Stimulated activated CD4-positive, alpha-beta T cell treated with anti-CD3 and anti-CD28 coated beads, Interleukin-15, amount 100 ng/mL, for 48 hours (primary cell): ENCODE measurements around the gene NMRAL1.

Experiments
- DNase-seq, 2 donors: peaks; one replicate each; pipeline ENCODE4 v3.0.0-alpha.2; 2020; ENCODE audit warnings: low read depth in 2 of 2

Gene NMRAL1

DNA sequence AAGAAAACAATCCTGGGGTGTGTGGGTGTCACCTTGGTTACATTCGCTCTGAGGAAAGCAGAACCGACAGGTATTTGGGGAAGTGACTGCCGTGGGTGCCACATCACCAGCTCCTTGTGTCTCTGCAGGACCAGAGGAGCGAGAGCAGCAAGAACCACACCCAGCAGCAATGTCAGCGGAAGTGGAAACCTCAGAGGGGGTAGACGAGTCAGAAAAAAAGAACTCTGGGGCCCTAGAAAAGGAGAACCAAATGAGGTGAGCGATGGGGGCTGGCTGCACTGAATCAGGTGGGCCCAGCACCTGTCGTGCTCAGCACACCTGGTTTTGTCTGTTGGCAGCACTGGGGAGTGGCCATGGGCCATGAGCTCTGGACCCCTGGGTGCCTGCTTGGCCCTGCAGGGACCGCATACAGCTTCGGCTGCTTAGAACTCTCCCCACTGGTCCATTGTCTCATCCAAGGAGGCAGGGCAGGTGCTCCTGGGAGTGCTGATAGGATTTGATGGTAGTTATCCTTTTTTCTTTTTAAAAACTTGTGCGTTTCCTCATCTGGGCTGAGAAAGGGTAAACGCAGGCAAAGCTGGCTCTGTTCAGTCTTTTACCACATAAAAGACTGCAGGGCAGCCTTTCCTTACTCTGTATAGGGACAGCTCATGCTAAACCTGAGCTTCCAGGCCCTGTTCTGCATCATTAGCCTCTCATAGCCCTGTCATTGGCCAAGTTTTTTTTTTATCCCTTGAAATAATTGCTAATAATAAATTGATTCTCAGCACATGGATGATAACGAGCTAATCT is 31.1 kb upstream of the NMRAL1 start:
- peak; percentile 50 to 53 for DNase-seq

DNA sequence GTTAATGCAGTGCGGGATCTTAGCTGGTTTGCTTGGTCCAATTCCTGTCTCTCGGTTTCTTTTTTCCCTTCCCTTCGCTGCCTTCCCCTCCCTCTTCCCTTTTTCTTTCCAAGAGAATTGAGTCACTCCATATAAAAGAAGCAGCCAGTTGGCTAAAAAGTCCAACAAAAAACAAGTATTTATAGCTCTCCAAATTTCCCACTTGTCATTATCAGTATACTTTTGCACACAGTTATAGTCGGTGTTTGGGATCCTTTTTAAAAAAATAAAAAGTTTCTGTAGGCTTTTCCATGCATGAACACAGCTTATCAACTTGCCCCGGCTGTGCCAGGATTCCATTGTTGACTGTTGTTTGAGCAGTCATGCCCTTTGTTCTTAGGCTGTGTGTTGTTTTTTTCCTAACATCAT is 26.6 kb upstream of the NMRAL1 start:
- DNase-seq: no peak

DNA sequence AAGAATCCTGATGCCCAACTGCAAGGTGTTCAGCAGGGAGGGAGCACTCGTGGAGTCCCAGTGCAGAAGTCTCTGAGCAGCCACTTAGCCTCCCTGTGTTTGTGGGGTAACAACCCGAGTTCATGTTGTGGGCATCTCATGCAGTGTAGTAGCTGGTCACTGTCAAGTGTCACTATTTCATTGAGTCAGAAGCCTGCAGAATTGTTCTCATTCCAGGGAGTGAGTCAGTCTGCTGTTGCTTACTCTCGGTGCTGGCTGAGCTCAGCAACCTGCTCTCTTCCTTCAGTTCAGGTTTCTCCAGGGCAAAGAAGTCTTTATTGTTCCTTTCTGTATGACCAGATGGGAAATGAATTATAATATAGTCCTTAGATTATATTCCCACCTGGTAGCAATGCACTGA is 25.8 kb upstream of the NMRAL1 start:
- no peak for DNase-seq

DNA sequence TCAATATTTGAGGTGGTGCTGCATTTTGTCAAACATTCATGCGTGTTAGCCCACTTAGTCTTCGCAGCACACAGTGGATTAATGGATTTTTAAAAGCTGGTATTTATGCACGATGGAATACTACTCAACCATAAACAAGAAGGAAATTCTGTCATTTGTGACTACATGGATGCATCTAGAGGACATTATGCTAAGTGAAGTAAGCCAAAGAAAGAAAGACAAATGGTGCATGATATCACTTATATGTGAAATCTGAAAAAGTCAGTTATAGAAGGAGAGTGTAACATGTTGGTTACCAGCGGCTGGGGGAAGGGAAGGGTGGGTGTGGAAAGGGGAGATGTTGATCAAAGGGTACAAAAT is 24.8 kb upstream of the NMRAL1 start:
- no peak for DNase-seq

DNA sequence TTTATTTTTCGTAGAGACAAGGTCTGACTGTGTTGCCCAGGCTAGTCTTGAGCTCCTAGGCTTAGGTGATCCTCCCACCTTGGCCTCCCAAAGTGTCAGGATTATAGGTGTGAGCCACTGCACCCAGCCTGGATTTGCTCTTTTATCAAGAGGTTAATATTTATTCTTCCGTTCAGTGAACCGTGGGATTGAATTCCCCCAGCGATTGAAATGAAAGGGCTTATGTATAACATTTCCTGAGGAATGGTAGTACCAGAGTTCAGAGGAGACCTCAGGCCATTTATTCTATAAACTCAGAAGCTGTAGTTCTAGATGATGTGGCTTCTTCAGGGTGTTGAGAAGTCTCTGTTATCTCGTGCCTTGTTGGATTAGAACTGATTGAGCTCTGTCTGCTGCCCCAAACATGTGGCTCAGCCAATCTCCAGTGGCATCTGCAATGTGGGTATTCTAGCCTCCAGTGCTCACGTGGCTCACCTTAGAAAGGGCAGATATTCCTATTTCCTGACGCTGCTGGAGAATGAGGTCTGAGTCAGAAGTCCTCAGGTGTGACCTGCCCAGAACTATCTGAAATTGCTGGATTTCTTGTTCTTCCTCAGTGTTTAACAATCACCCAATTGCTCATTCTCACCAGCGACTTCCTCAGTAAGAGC is 24.2 kb upstream of the NMRAL1 start:
- DNase-seq: no peak

DNA sequence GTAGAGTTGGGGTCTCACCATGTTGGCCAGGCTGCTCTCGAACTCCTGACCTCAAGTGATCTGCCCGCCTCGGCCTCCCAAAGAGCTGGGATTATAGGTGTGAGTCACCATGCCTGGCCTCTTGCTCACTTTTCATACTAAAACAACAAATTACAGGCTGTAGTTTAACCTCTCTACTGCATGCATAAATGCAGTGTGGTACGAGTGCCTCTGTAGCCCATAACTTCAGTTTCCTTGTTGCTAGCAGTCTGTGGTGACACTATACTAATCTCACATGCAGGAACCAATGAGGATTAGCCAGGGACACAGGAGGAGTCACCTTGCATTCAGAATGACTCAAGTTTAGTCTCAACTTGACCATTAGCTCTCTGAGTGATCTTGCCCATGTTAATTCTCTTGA is 21.9 kb upstream of the NMRAL1 start:
- no peak for DNase-seq

DNA sequence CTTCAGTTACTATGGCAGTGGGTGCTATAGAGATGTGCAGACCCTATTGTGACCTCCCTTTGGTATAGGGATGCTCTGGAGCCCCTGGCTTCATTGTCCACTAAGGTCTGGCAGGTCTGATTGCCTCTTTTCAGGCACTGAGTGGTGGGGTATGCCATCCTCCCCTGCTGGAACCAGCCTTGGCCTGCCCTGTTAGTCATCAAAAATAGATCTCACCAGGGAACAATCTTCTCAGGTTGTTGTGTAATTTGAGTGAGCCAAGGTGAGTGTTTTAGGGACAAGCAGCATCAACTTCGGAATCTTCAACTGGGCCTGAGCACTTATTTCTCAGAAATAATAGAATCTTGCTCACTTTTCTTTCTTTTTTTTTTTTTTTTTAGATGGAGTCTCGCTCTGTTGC is 21.3 kb upstream of the NMRAL1 start:
- DNase-seq: no peak

DNA sequence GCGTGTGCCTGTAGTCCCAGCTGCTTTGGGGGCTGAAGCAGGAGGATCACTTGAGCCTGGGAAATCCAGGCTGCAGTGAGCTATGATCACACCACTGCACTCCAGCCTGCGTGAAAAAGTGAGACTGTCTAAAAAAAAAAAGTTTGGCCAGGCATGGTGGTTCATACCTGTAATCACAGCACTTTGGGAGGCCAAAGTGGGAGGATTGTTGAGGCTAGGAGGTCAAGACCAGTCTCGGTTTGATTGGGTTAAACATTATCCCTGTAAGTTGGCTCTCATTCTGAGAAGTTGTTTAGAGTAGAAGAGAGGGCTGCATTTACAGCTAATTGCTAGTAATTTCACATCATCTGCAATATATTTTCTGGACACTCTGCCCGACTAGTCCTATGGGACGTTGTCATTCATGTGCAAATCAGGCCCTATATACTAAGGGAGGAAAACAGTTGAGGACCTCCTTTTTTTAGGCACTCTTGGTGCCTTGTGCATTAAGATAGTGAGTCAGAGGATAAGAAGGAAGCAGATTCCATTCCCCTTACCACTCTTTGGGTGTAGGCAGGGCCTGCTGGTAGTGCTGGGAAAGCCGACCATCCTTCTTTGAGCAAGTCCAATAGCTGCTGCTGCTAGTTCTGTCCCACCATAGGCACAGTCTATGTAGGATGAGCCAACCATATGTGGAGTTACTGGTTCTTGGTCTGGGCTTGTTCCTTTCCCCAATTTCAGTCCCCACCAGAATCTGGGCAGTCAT is 20.5 kb upstream of the NMRAL1 start:
- DNase-seq: no peak

DNA sequence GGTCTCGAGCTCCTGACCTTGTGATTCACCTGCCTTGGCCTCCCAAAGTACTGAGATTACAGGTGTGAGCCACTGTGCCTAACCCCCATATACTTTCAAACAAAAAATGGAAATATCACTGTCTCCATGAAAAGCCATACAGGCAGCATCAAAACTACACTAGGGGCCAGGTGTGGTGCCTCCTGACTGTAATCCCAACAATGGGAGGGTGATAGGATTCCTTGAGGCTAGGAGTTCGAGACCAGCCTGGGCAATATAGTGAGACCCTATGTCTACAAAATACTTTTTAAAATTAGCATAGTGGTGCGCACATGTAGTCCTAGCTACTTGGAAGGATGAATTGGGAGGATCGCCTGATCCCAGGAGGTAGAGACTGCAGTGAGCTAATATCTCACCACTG is 17.5 kb upstream of the NMRAL1 start:
- no peak for DNase-seq

DNA sequence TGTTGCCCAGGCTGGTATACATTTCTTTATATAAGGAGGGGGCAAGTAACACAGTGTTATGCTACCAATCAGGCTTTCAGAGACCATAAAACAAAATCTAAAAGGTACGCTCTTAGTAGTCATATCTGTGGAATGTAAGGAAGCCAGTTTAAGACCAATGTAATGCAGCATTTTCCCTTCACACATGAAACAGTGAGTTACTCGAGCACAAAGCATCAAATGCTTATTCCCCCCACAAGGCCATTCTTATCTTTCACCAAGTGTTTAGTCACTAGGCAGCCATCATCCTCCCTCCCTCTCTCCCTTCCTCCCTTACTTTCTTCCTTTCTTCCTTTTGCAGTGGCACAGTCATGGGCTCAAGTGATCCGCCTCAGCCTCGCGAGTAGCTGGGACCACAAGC is 14.6 kb upstream of the NMRAL1 start:
- DNase-seq: no peak

DNA sequence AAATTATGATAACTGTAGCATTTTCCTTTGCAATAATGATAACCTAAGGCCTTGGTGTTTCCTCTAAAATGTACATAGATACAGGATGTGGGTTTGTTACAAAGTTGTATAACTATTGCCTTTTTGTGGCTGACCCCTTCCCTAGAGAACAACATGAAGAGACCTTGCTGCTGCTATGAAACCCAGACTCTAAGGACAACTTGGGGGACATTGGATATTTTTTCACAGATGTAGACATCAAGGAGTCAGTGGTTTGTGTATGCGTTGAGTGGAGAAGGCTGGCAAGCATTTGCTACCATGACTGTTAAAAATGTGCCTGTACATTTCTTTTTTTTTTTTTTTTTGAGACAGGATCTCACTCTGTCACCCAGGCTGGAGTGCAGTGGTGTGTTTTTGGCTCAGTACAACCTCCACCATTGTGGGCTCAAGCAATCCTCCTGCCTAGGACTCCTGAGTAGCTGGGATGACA is 14.1 kb upstream of the NMRAL1 start:
- no peak for DNase-seq

DNA sequence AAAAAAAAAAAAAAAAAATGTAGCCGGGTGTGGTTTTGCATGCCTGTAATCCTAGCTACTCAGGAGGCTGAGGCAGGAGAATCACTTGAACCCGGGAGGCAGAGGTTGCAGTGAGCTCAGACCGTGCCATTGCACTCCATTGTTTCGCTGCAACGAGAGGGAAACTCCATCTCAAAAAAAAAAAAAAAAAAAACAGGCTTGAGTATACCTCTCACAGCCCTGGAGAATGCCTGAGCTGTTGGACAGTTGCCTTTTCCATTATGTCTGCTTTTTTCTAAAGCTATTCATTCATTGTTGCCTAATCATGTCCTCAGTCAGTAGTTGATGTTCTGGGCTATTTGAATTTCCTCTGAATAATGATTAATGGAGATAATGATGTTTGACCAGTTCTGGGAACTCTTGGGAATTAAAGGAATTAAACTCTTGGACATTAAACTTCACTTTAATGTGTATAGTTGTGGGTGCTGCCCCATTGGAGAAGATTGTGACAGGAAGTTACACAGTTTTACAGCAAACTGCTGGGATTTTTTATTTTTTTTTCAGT is 13.6 kb upstream of the NMRAL1 start:
- no peak for DNase-seq

DNA sequence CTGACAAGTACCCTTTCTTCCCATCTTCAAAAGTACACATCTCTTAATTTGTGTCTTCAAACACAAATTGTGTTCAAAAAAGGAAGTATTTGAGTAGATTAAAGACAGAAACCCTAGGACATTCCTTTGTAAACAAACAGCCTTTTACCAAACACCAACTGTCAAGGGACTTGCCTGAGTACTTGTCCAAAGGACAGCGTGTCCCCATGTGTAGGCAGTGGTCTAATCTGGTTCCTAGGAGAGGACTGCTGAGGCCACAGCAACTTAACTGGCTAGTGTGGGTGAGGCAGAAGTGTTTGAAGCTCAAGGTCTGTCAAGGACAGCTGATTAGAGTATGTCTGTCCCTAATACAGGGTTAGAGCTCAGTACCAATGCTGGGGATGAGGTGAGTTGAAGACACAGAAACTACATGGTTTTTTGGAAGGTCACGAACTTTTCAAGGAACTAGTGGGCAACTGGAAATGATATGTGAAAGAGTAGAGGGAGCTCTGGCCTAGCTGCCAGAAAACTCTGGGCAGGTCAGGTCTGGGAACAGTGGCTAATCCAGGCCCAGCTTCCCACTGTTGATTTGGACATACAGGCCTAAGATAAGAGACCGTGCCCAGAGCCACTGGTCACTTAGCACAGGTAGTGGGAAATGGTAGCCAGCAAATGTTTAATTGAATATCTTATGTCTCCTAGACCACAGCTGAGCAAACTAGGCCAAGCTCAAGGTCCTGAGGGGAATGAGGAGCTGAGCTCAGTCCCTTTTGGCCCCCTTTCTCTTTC is 11.9 kb upstream of the NMRAL1 start:
- DNase-seq: no peak

DNA sequence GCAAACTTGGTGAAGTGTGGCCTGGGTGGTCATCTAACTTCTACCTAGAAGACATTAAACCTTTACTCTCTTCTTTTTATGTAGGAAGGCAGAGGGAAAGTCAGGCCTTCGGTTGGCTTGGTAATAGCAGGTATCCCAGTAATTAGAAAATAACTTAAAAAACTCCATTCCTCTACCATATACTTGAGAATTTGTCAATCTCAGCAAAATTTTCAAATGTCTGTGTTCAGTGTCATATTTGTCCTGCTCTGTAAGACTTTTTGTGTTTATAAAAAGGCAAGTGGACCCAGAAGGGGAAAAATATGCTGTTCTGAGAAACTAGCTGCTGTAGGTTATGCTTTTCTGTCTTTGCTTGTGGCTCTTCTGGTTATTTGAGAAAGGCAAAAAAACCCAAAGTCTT is 7.5 kb upstream of the NMRAL1 start:
- DNase-seq: no peak

DNA sequence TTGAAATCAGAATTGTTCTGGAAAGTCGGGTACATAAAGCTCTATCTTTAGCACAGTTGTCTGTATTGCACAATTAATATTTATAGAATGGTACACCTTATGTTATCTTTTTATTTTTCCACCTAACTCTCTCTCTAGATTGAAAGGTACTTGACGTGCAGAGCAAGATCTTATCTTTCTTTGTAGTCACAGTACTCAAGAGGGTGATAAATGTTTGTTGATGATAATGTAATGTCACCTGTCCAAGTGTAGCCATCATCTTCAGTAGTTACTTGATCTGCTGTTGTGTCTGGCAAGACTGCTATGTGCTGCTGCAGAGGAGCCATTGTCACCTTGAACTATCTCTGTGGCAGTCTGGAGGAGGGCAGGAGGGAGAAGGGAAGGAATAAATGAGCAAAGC is 7.1 kb upstream of the NMRAL1 start:
- no peak for DNase-seq

DNA sequence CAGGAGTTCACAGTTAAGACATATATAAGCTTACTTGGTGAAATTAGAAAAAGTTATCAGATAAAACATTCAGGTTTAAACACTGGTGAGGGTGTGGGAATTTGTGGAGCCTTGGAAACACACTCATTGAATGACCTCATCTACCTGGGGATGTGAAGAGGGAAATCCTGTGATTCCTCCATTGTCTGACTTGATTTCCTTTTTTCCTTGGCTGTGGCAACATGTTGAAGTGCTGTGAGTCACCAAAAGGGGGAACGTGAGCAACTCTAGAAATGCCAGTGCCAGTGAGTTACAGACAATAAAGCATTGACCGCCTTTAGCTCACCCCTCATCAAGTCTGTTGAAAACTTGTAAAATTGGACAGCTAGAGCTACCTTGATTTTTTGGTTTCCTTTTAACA is 3.5 kb upstream of the NMRAL1 start:
- DNase-seq: no peak

DNA sequence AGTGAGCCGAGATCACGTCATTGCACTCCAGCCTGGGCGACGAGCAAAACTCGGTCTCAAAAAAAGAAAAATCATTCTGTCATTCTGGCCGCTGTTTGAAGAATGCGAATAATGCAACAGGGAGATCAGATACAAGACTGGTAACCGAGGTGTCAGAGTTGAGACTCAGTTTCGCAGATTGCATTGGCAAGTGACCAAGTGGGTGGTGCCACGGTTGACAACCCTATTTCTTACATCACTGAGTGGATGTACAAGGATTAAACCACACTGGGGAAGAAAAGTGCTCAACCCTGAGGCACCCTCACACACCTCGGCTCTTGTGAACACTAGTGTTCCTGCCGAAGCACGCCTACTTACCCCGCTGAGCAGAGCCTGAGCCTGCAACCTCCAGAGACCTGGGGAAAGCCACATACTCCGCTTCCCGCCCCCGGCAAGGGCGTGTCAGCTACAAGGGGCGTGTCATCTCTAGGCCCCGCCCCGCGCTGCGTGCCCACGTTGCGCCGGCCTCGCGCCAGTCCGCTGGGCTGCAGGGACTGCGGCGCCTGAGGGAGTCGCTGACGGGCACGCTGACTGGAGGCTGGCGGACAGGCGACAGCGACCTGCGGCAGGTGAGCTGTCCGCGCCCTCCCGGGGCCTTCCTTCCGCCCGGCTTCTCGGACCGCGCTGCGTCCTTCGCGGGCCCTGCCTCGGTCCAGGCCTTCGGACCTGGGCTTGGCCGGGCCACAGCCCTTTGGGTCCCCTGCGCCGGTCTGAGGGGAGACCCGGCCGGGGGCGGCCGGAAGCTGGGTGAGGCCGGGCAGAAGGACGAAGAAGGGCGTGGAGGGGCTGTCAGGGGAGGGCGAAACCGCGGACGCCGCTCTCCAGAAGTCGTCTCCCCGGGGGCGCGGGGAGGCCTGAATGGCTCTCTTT is 1.7 kb upstream of the NMRAL1 start, which contains the start of gene HMOX2:
TSS of gene HMOX2 (plus strand) at position 519 of the 909 bp plus-strand sequence. CDS start 29,127 bp downstream, outside the sequence.
- peak; percentile 89 to 93 for DNase-seq

DNA sequence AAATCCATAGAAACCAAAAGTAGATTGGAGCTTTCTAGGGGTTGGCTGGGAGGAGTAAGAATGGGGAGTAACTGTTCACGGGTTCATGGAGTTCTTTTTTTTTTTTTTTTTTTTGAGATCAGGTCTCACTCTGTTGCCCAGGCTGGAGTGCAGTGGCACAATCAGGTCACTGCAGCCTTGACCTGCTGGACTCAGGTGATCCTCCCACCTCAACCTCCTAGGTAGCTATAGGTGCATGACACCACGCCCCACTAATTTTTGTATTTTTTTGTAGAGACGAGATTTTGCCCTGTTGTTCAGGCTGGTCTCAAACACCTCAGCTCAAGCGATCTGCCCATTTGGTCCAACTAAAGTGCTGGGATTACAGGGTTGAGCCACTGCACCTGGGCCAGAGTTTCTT is 1.5 kb downstream of the NMRAL1 start:
- no peak for DNase-seq

DNA sequence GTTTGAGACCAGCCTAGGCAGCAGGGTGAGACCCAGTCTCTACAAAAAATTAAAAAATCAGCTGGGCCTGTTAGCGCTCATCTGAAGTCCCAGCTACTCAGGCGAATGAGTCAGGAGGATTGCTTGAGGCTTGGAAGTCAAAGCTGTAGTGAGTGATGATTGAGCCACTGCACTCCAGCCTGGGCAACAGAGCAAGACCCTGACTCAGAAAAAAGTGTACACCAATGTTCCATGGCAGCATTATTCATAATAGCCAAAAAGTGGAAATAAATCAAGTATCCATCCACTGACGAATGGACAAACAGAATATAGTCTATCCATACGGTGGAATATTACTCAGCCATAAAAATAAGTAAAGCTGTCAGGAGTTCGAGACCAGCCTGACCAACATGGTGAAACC is 2.6 kb downstream of the NMRAL1 start:
- DNase-seq: no peak

DNA sequence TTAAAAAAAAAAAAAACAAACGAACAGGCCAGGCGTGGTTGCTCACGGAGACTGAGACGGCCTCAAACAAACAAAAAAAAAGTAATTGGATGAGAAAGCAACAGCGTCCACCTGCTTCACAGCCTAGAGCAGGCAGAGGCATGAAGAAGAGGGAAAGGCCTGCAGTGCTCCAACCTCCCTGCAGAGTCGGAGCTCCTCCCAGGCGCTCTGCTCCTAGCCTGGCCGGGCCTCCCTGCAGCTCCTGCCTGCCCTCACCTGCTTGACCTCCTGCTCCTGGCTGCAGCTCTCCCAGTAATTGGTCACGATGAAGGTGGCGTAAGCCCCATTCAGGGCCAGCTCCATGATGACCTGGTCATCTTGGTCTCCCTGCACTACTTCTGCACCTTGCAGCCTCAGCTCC is 5.5 kb downstream of the NMRAL1 start:
- DNase-seq: no peak

DNA sequence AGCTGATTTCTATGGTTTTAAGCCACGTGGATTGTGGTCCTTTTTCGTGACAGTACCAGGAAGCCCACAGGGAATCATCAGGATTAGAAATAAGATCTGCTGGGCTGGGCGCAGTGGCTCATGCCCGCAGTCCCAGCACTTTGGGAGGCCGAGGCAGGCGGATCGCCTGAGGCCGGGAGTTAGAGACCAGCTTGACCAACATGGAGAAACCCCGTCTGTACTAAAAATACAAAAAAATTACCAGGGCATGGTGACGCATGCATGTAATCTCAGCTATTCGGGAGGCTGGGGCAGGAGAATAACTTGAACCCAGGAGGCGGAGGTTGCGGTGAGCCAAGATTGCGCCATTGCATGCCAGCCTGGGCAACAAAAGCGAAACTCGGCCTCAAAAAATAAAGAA is 6.5 kb downstream of the NMRAL1 start:
- DNase-seq: no peak
